ENCODE measurements around the gene SOX15. TPM values are rescaled to one million over a fixed set of nuclear protein-coding genes. Genes with fewer than 3 reads are reported as not detected.

Gene SOX15
- total and polyA plus RNA-seq, 4 donors = 0.68 to 1.1 (median 0.86) TPM; not detected in 1

GRCh38 chr17:7629939-7630571, 40.2 kb upstream of the SOX15 start, which contains the start of gene SHBG:
TSS of gene SHBG (plus strand) at chr17:7630135. CDS start at chr17:7630173, 38 bp downstream.
- Histone ChIP-seq H3K9me3 (ENCODE audit: control insufficient read depth in 4 of 4, insufficient read depth in 3 of 4, low read length in 3 of 4) (no peaks in the 10 kb centered on the region), H3K9ac (ENCODE audit: insufficient read depth in 1 of 2, low read length in 2 of 2) (no peak within 1 kb of the TSS), H3K27me3 (ENCODE audit: control insufficient read depth in 3 of 3, insufficient read depth in 3 of 3, low read length in 2 of 3) (no peaks in the 10 kb centered on the region), H3K36me3 (ENCODE audit: control insufficient read depth in 4 of 4, insufficient read depth in 4 of 4, low read length in 4 of 4) (peaks cover 0 to 4% (median 2%) of the 10 kb centered on the region in 4 donors), H3K4me3 (no peak within 1 kb of the TSS), H3K4me1 (ENCODE audit: control insufficient read depth in 5 of 5, insufficient read depth in 5 of 5, low read length in 5 of 5) (peaks cover 0 to 23% (median 0%) of the 10 kb centered on the region in 5 donors), H3K27ac (ENCODE audit: low read depth in 1 of 2, low read length in 1 of 2) (no peak within 1 kb of the TSS)
- no peak for DNase-seq
- no peak for ATAC-seq (ENCODE audit: insufficient read depth, low FRiP score)
- 77 to 84% methylated on average over 13 of the region's 13 CpGs for WGBS, 2 donors
- no peak for TF ChIP-seq CTCF (IDR thresholded peaks at IDR 0.05; ENCODE audit: control extremely low read depth, extremely low read depth)

- DNase-seq = peak; percentile 98
- Histone ChIP-seq H3K27me3 (ENCODE audit: control insufficient read depth in 3 of 3, insufficient read depth in 3 of 3, low read length in 2 of 3) (no peaks in the 10 kb centered on the region), H3K9ac (ENCODE audit: insufficient read depth in 1 of 2, low read length in 2 of 2) (peak within 1 kb of the TSS; percentile 88 to 96), H3K4me3 (peak within 1 kb of the TSS; percentile 60), H3K4me1 (ENCODE audit: control insufficient read depth in 5 of 5, insufficient read depth in 5 of 5, low read length in 5 of 5) (peaks cover 0 to 23% (median 0%) of the 10 kb centered on the region in 5 donors), H3K27ac (ENCODE audit: low read depth in 1 of 2, low read length in 1 of 2) (peak within 1 kb of the TSS; percentile 93 to 95), H3K9me3 (ENCODE audit: control insufficient read depth in 4 of 4, insufficient read depth in 3 of 4, low read length in 3 of 4) (no peaks in the 10 kb centered on the region), H3K36me3 (ENCODE audit: control insufficient read depth in 4 of 4, insufficient read depth in 4 of 4, low read length in 4 of 4) (peaks cover 0 to 4% (median 2%) of the 10 kb centered on the region in 4 donors)
- 0 to 1% methylated on average over 54 of the region's 54 CpGs for WGBS, 2 donors
- no peak for TF ChIP-seq CTCF (IDR thresholded peaks at IDR 0.05; ENCODE audit: control extremely low read depth, extremely low read depth)
- ATAC-seq (ENCODE audit: insufficient read depth, low FRiP score) = peak; percentile 96
Measured at GRCh38 chr17:7627250-7628121, 37.6 kb upstream of the SOX15 start, which contains the start of gene SAT2. TSS of gene SAT2 (minus strand) at chr17:7627821. CDS start at chr17:7627635, 186 bp downstream.

- no peak for DNase-seq
- H3K27me3 ChIP-seq (ENCODE audit: control insufficient read depth in 3 of 3, insufficient read depth in 3 of 3, low read length in 2 of 3) = no peaks in the 10 kb centered on the region
- H3K27ac ChIP-seq (ENCODE audit: low read depth in 1 of 2, low read length in 1 of 2) = peak overlapping the region; percentile 93 to 95
- H3K4me1 ChIP-seq (ENCODE audit: control insufficient read depth in 5 of 5, insufficient read depth in 5 of 5, low read length in 5 of 5) = peaks cover 0 to 23% (median 0%) of the 10 kb centered on the region in 5 donors
- no peak for TF ChIP-seq CTCF (IDR thresholded peaks at IDR 0.05; ENCODE audit: control extremely low read depth, extremely low read depth)
- no peaks in the 10 kb centered on the region for H3K9me3 ChIP-seq (ENCODE audit: control insufficient read depth in 4 of 4, insufficient read depth in 3 of 4, low read length in 3 of 4)
- no peak for ATAC-seq (ENCODE audit: insufficient read depth, low FRiP score)
- peaks cover 0 to 4% (median 2%) of the 10 kb centered on the region in 4 donors for H3K36me3 ChIP-seq (ENCODE audit: control insufficient read depth in 4 of 4, insufficient read depth in 4 of 4, low read length in 4 of 4)
- WGBS, 2 donors = 31 to 34% methylated on average over 6 of the region's 6 CpGs
- H3K9ac ChIP-seq (ENCODE audit: insufficient read depth in 1 of 2, low read length in 2 of 2) = peak overlapping the region; percentile 88 to 96
- peak overlapping the region; percentile 60 for H3K4me3 ChIP-seq
Measured at GRCh38 chr17:7626956-7627249, 37.0 kb upstream of the SOX15 start.

All from lung (tissue), 12 donors.